Prostate gland (tissue), 2 donors: ENCODE results near the gene METTL5. TPM values are rescaled to one million over a fixed set of nuclear protein-coding genes. Genes with fewer than 3 reads are reported as not detected.
A peak's percentile ranks its signal among the peaks of the same experiment; 100 is the strongest.

Source experiments
- DNase-seq: peaks from one replicate; pipeline ENCODE4 v3.0.0-alpha.2; 2019; ENCODE audit warnings: low spot score
- H3K27ac ChIP-seq, 2 donors: fragments of 200-600 bp; sonication (generic); 2 replicates each; pipeline ENCODE4 v1.5.1; 2017 to 2019
- H3K27me3 ChIP-seq: fragments of 200-600 bp; sonication (generic); replicated peaks from 2 replicates; pipeline ENCODE4 v1.5.1; 2019; ENCODE audit not compliant: insufficient read depth
- H3K36me3 ChIP-seq, 2 donors: fragments of 200-600 bp; sonication (generic); 1 replicate in 1 of 2; 2 replicates in 1 of 2; pipeline versions ENCODE4 v1.5.1 to v1.8.1; 2017 to 2019
- H3K4me1 ChIP-seq: fragments of 200-600 bp; sonication (generic); replicated peaks from 2 replicates; pipeline ENCODE4 v1.5.1; 2019
- H3K4me3 ChIP-seq, 2 donors: fragments of 200-600 bp; sonication (generic); 2 replicates each; pipeline ENCODE4 v1.5.1; 2017 to 2019
- H3K9me3 ChIP-seq: fragments of 200-600 bp; sonication (generic); 2 replicates; pipeline ENCODE4 v1.5.1; 2017
- CTCF ChIP-seq, 4 experiments: fragments of 200-600 bp in 2 of 4; fragments of 450-650 bp in 2 of 4; sonication (generic) in 2 of 4; IDR thresholded peaks; 1 replicate in 3 of 4; 2 replicates in 1 of 4; pipeline ENCODE4 v1.5.1; 2016 to 2019; ENCODE audit warnings: antibody characterized with exemption in 4 of 4, mild to moderate bottlenecking in 2 of 4, moderate library complexity in 2 of 4
- POLR2A ChIP-seq: fragments of 450-650 bp; IDR thresholded peaks from one replicate; pipeline ENCODE4 v1.6.1; 2016; ENCODE audit warnings: antibody characterized with exemption, mild to moderate bottlenecking
- POLR2AphosphoS5 ChIP-seq: sonication (generic); formaldehyde crosslinking; IDR thresholded peaks from one replicate; pipeline ENCODE4 v1.6.1; 2017; ENCODE audit warnings: antibody characterized with exemption
- WGBS: methylation state at CpG from one replicate; pipeline ENCODE4 v1.1.5; 2018; 5-methylcytosine and 5-hydroxymethylcytosine counted together
- intact Hi-C: fragments of 100-400 bp; cut with DNase I; formaldehyde crosslinking; loops from one replicate; pipeline ENCODE4 v1.14.2; 2022
- total RNA-seq, 2 donors: library from RNA; depleted of rRNA; stranded (reverse); fragments of >200 nt; gene quantifications; one replicate each; pipeline ENCODE4 v1.1.0, GENCODE V29; 2016

The METTL5 gene
- total RNA-seq, 2 donors from 2014 or later: 34.9 to 43.9 TPM

DNA sequence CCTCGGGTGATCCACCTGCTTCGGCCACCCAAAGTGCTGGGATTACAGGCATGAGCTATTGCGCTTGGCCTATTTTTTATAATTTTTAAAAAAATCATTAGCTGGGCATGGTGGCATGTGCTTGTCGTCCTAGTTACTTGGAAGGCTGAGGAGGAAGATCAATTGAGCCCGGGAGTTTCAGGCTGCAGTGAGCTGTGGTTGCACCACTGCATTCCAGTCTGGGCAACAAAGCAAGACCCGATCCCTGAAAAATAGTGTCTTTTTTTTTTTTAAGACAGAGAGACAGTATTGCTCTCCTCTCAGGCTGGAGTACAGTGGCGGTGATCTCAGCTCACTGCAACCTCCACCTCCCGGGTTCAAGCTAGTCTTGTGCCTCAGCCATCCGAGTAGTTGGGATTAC is 21.2 kb downstream of the METTL5 start:
- H3K36me3 ChIP-seq: no peaks in the 10 kb centered on the region
- 88% methylated on average over 9 of the region's 9 CpGs for WGBS
- no peaks in the 10 kb centered on the region for H3K4me1 ChIP-seq

GRCh38 chr2:169798718-169799592 is 25.8 kb downstream of the METTL5 start, which contains the start of gene SSB:
Gene SSB (plus strand): TSS chr2:169798871. CDS start chr2:169800961, 2,090 bp downstream.
- intact Hi-C loops: no loop called here
- Histone ChIP-seq H3K27ac (peak within 1 kb of the TSS; percentile 85 to 89), H3K4me1 (no peaks in the 10 kb centered on the region), H3K36me3 (no peaks in the 10 kb centered on the region), H3K9me3 (no peaks in the 10 kb centered on the region), H3K27me3 (no peaks in the 10 kb centered on the region), H3K4me3 (peak within 1 kb of the TSS; percentile 76 to 91)
- WGBS: under 1% methylated on average over 63 of the region's 67 CpGs
- DNase-seq: peak; percentile 89
- TF ChIP-seq POLR2AphosphoS5: peak; percentile 91
- peak; percentile 62 for TF ChIP-seq POLR2A
- no peak for TF ChIP-seq CTCF (IDR thresholded peaks at IDR 0.05)

More for the DNA sequence above, 21.2 kb downstream of the METTL5 start:
- H3K4me3 ChIP-seq: no peak overlapping the region
- H3K9me3 ChIP-seq: no peaks in the 10 kb centered on the region
- DNase-seq: no peak
- intact Hi-C loops: no loop called here
- no peak overlapping the region for H3K27ac ChIP-seq
- no peaks in the 10 kb centered on the region for H3K27me3 ChIP-seq
- TF ChIP-seq POLR2A: no peak
- TF ChIP-seq POLR2AphosphoS5: no peak
- TF ChIP-seq CTCF (IDR thresholded peaks at IDR 0.05): no peak

- H3K27me3 ChIP-seq: no peaks in the 10 kb centered on the region
- DNase-seq: no peak
- H3K27ac ChIP-seq: peak overlapping the region; percentile 85 to 89
- peak overlapping the region; percentile 76 to 91 for H3K4me3 ChIP-seq
- intact Hi-C loops: no loop called here
- no peaks in the 10 kb centered on the region for H3K9me3 ChIP-seq
- TF ChIP-seq POLR2AphosphoS5 (no peak), POLR2A (no peak), CTCF (IDR thresholded peaks at IDR 0.05) (no peak)
- 8% methylated on average over 4 of the region's 4 CpGs for WGBS
- H3K36me3 ChIP-seq: no peaks in the 10 kb centered on the region
- no peaks in the 10 kb centered on the region for H3K4me1 ChIP-seq
Measured at GRCh38 chr2:169798397-169798717, 26.3 kb downstream of the METTL5 start.

- Histone ChIP-seq H3K27me3 (no peaks in the 10 kb centered on the region), H3K27ac (no peak overlapping the region), H3K4me1 (no peaks in the 10 kb centered on the region), H3K4me3 (no peak overlapping the region), H3K36me3 (no peaks in the 10 kb centered on the region), H3K9me3 (no peaks in the 10 kb centered on the region)
- 88% methylated on average over 5 of the region's 5 CpGs for WGBS
- no peak for DNase-seq
- TF ChIP-seq POLR2AphosphoS5: no peak
- no peak for TF ChIP-seq CTCF (IDR thresholded peaks at IDR 0.05)
- TF ChIP-seq POLR2A: no peak
- intact Hi-C loops: no loop called here
Measured at GRCh38 chr2:169797601-169798000, 27.1 kb downstream of the METTL5 start.

DNA sequence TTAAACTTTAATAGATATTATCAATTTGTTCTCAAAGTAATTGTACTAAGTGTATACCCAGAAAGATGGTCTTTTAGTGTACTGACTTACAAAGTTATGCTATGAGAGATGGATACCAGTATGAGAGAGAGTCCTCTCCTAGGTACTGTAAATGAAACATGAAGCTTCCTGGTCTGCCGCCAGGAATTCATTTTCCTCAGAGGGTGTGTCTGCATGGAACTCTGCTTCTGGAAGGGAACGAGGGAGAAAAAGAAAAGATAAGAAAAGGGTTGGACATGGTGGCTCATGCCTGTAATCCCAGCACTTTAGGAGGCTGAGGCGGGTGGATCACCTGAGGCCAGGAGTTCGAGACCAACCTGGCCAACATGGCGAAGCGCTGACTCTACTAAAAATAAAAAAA is 28.3 kb downstream of the METTL5 start:
- no peak for DNase-seq
- Histone ChIP-seq H3K27me3 (no peaks in the 10 kb centered on the region), H3K4me1 (no peaks in the 10 kb centered on the region), H3K4me3 (no peak overlapping the region), H3K9me3 (no peaks in the 10 kb centered on the region), H3K36me3 (no peaks in the 10 kb centered on the region), H3K27ac (no peak overlapping the region)
- intact Hi-C loops: no loop called here
- TF ChIP-seq POLR2AphosphoS5 (no peak), CTCF (IDR thresholded peaks at IDR 0.05) (no peak), POLR2A (no peak)
- 84% methylated on average over 6 of the region's 6 CpGs for WGBS
